ENCODE data around the gene PERM1. TPM values are rescaled to one million over a fixed set of nuclear protein-coding genes. Genes with fewer than 3 reads are reported as not detected.

Gene PERM1
- total RNA-seq, 4 donors from 2014 or later = 0.39 to 1.9 (median 1.4) TPM; not detected in 1

DNA sequence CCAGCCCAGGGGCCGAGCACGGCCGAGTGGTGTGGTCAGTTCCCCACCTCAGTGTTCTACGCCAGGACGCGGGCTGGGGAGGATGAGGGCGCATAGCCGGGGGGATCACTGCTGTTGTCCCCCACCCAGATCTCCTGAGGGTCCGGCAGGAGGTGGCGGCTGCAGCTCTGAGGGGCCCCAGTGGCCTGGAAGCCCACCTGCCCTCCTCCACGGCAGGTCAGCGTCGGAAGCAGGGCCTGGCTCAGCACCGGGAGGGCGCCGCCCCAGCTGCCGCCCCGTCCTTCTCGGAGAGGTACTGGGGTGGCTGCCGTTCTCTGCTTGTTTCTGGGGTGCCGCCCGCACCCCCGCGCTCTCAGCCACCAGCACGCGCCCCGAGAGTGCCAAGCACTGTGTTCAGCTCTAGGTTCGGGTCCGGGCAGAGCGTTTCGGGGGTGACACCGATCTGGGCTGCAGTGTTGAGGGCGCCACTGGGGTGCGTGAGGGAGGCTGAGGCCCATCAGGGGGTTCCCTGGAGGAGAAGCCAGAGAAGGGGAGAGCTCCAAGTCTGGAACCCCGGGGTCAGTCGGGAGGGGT lies 40.8 kb downstream of the PERM1 start:
- no peaks in the 10 kb centered on the region for H3K9me3 ChIP-seq
- TF ChIP-seq POLR2A (IDR thresholded peaks at IDR 0.05) (no peak), POLR2AphosphoS5 (IDR thresholded peaks at IDR 0.05) (no peak), EP300 (IDR thresholded peaks at IDR 0.05) (no peak)
- TF ChIP-seq, protein P1, sequence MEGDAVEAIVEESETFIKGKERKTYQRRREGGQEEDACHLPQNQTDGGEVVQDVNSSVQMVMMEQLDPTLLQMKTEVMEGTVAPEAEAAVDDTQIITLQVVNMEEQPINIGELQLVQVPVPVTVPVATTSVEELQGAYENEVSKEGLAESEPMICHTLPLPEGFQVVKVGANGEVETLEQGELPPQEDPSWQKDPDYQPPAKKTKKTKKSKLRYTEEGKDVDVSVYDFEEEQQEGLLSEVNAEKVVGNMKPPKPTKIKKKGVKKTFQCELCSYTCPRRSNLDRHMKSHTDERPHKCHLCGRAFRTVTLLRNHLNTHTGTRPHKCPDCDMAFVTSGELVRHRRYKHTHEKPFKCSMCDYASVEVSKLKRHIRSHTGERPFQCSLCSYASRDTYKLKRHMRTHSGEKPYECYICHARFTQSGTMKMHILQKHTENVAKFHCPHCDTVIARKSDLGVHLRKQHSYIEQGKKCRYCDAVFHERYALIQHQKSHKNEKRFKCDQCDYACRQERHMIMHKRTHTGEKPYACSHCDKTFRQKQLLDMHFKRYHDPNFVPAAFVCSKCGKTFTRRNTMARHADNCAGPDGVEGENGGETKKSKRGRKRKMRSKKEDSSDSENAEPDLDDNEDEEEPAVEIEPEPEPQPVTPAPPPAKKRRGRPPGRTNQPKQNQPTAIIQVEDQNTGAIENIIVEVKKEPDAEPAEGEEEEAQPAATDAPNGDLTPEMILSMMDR (IDR thresholded peaks at IDR 0.05) = no peak
- peak overlapping the region in 1 of 2 donors; percentile 47 for H3K4me3 ChIP-seq
- H3K27ac ChIP-seq = peak overlapping the region in 3 of 4 donors; percentile 67 to 79 (median 78)
- ATAC-seq = no peak
- no CpG with 5 or more reads among the region's 36 CpGs for WGBS, 2 donors (ENCODE audit: low coverage in 1 of 2)
- H3K4me1 ChIP-seq = peaks cover 0 to 67% (median 45%) of the 10 kb centered on the region in 3 donors
- H3K36me3 ChIP-seq = peaks cover 0 to 20% of the 10 kb centered on the region in 2 donors
- peaks cover 78% of the 10 kb centered on the region for H3K27me3 ChIP-seq

DNA sequence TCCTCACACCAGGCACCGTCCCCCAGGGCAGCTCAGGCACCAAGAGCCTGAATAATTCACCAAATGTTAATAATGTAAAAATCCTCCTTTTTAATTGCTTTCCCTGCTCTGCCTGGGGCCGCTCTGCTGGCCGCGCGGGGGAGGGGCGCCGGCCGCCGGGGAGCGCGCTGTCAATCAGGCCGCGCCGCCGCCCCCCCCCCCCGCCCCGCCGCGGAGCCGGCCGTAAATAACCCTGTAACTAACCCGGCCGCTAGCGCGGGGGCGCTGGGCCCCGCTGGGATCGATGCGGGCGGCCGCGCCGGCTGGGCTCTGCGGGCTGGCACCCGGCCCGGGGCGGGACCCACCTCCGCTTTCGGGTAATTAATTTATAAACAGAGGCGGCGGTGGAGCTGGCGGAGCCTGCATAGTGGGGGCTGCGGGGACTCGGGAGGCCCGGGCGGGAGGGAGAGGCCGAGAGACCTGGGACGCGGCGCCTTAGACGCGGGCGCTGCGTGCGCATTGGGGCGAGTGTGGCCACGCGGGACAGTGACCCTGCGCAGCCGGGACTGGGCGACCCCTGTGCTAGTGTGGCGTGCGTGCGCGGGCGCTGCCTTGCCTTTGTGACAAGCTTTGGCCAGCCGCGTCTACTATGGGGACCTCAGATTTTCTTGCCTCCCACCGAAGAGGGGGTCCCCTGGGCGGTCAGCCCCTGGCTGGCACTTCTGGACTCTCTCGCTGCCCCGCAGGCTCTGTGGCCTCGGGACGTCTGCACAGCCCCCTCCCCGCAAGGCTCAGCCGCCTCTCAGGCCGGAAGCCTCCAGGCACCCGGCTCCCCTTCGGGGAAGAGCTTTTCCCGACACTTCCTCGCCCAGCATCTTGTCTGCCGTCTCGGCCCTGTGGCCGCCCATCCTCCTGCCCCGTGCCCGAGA lies 41.5 kb downstream of the PERM1 start:
- H3K27me3 ChIP-seq = peaks cover 85% of the 10 kb centered on the region
- WGBS, 2 donors (ENCODE audit: low coverage in 1 of 2) = 0% methylated on average over 1 of the region's 86 CpGs; no CpG with 5 or more reads in 1 of the 2 donors

GRCh38 chr1:939511-940106 lies 42.3 kb downstream of the PERM1 start:
- ATAC-seq = no peak
- Histone ChIP-seq H3K27ac (peak overlapping the region in 3 of 4 donors; percentile 67 to 79 (median 78)), H3K27me3 (peaks cover 92% of the 10 kb centered on the region), H3K9me3 (no peaks in the 10 kb centered on the region), H3K4me1 (peaks cover 0 to 72% (median 47%) of the 10 kb centered on the region in 3 donors), H3K36me3 (peaks cover 0 to 5% of the 10 kb centered on the region in 2 donors), H3K4me3 (peak overlapping the region in 1 of 2 donors; percentile 47)
- TF ChIP-seq POLR2AphosphoS5 (IDR thresholded peaks at IDR 0.05) = no peak
- WGBS, 2 donors (ENCODE audit: low coverage in 1 of 2) = no CpG with 5 or more reads among the region's 21 CpGs

More for the DNA sequence above, 41.5 kb downstream of the PERM1 start:
- Histone ChIP-seq H3K4me3 (peak overlapping the region in 1 of 2 donors; percentile 47), H3K27ac (peak overlapping the region in 3 of 4 donors; percentile 67 to 79 (median 78)), H3K36me3 (peaks cover 0 to 12% of the 10 kb centered on the region in 2 donors), H3K4me1 (peaks cover 0 to 73% (median 50%) of the 10 kb centered on the region in 3 donors), H3K9me3 (no peaks in the 10 kb centered on the region)
- TF ChIP-seq POLR2A (IDR thresholded peaks at IDR 0.05) = no peak
- TF ChIP-seq EP300 (IDR thresholded peaks at IDR 0.05) = no peak
- TF ChIP-seq, protein P1 (IDR thresholded peaks at IDR 0.05) = peak in 2 of 4 experiments; percentile 20 to 30
- TF ChIP-seq POLR2AphosphoS5 (IDR thresholded peaks at IDR 0.05) = peak; percentile 59
- peak; percentile 40 for ATAC-seq

DNA sequence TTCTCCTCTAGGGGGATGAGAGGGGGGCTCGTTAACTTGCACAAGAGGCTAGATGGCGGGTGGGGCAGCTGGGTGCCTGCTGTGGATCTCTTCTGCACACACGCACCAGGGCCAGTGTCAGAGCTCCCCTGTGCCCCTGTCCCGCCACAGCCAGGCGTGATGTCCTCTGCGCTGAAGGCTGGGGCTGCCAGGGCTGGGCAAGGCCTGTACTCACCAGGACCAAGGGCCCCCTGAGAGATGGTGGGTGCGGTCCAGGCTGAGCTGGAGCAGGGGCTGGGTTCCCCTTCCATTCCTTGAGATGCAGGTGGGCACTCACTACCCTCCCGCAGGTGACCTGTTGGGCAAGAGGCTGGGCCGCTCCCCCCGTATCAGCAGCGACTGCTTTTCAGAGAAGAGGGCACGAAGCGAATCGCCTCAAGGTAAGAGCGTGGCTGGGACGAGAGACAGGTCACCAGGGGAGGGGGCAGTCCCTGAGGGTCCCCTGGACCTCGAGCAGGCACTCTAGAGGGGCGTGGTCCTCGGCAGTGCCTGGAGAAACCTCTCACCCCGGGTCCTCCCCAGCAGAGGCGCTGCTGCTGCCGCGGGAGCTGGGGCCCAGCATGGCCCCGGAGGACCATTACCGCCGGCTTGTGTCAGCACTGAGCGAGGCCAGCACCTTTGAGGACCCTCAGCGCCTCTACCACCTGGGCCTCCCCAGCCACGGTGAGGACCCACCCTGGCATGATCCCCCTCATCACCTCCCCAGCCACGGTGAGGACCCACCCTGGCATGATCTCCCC lies 43.0 kb downstream of the PERM1 start:
- TF ChIP-seq EP300 (IDR thresholded peaks at IDR 0.05) (no peak), POLR2AphosphoS5 (IDR thresholded peaks at IDR 0.05) (no peak), POLR2A (IDR thresholded peaks at IDR 0.05) (no peak)
- TF ChIP-seq, protein P1 (IDR thresholded peaks at IDR 0.05) = no peak
- Histone ChIP-seq H3K4me1 (peaks cover 0 to 68% (median 45%) of the 10 kb centered on the region in 3 donors), H3K9me3 (no peaks in the 10 kb centered on the region), H3K36me3 (no peaks in the 10 kb centered on the region), H3K4me3 (no peak overlapping the region), H3K27me3 (peaks cover 92% of the 10 kb centered on the region), H3K27ac (no peak overlapping the region)
- ATAC-seq = no peak
- WGBS, 2 donors (ENCODE audit: low coverage in 1 of 2) = no CpG with 5 or more reads among the region's 30 CpGs

Measured in gastroesophageal sphincter (tissue), 4 donors.